Measurements from ENCODE around the gene RNF103. TPM values are rescaled to one million over a fixed set of nuclear protein-coding genes. Genes with fewer than 3 reads are reported as not detected.

RNF103 gene
- total and polyA plus RNA-seq, 2 of the 13 experiments (the other 11 are each of a cell fraction or from before 2014, with no cell fraction given), result 19.8 to 21.1 TPM

GRCh38 chr2:86622519-86623042 lies 1.1 kb downstream of the RNF103 start (continued):
- peak; percentile 3; the same call in 1 of the 2 replicates for TF ChIP-seq SAP130 (CRISPR knock-in tag; IDR thresholded peaks at IDR 0.05; ENCODE audit: low read depth)
- no peak for TF ChIP-seq ERF (CRISPR knock-in tag; IDR thresholded peaks at IDR 0.05)
- TF ChIP-seq HNF4A (CRISPR knock-in tag; IDR thresholded peaks at IDR 0.05), result 0 out of 2 replicates have a peak, but pooled peaks have one; percentile 8
- TF ChIP-seq ZFP90 (CRISPR knock-in tag; IDR thresholded peaks at IDR 0.05; ENCODE audit: borderline replicate concordance), result peak; percentile 28; the same call in 1 of the 2 replicates
- no peak for TF ChIP-seq ZNF546 (CRISPR knock-in tag; conservative IDR thresholded peaks at IDR 0.05)
- no peak for TF ChIP-seq TEAD2 (CRISPR knock-in tag; IDR thresholded peaks at IDR 0.05)
- TF ChIP-seq, protein P1, sequence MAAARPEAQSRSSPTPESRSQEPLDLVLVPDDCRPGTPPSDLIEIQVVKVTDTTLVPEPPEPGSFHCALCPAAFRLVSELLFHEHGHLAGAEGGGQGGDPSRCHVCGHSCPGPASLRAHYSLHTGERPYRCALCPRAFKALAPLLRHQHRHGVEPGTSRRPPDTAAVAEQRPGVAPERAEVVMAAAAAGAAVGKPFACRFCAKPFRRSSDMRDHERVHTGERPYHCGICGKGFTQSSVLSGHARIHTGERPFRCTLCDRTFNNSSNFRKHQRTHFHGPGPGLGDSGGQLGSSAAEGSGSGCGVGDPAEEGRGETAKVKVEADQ (CRISPR knock-in tag; IDR thresholded peaks at IDR 0.05; ENCODE audit: borderline replicate concordance), result no peak
- TF ChIP-seq, protein P2, sequence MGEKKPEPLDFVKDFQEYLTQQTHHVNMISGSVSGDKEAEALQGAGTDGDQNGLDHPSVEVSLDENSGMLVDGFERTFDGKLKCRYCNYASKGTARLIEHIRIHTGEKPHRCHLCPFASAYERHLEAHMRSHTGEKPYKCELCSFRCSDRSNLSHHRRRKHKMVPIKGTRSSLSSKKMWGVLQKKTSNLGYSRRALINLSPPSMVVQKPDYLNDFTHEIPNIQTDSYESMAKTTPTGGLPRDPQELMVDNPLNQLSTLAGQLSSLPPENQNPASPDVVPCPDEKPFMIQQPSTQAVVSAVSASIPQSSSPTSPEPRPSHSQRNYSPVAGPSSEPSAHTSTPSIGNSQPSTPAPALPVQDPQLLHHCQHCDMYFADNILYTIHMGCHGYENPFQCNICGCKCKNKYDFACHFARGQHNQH (CRISPR knock-in tag; IDR thresholded peaks at IDR 0.05), result no peak
- TF ChIP-seq HMGXB4 (CRISPR knock-in tag; IDR thresholded peaks at IDR 0.05; ENCODE audit: borderline replicate concordance in 1 of 2, low read depth in 1 of 2), result no peak
- no peak for TF ChIP-seq CSRNP2 (CRISPR knock-in tag; conservative IDR thresholded peaks at IDR 0.05; ENCODE audit: low read depth)
- no peak for TF ChIP-seq ZBTB8A (CRISPR knock-in tag; IDR thresholded peaks at IDR 0.05; ENCODE audit: borderline replicate concordance, low read depth)
- no peak for TF ChIP-seq FOXJ3 (CRISPR knock-in tag; IDR thresholded peaks at IDR 0.05; ENCODE audit: borderline replicate concordance)
- 0 out of 2 replicates have a peak, but pooled peaks have one; percentile 39 for TF ChIP-seq ZNF224 (CRISPR knock-in tag; IDR thresholded peaks at IDR 0.05)
- TF ChIP-seq HDAC1 (CRISPR knock-in tag; IDR thresholded peaks at IDR 0.05), result peak; percentile 37; the same call in 1 of the 2 replicates
- TF ChIP-seq CEBPB (IDR thresholded peaks at IDR 0.05; ENCODE audit: borderline replicate concordance, low read depth, low read length), result no peak
- no peak for TF ChIP-seq ARHGAP35 (CRISPR knock-in tag; IDR thresholded peaks at IDR 0.05; ENCODE audit: borderline replicate concordance)
- TF ChIP-seq, protein P3, sequence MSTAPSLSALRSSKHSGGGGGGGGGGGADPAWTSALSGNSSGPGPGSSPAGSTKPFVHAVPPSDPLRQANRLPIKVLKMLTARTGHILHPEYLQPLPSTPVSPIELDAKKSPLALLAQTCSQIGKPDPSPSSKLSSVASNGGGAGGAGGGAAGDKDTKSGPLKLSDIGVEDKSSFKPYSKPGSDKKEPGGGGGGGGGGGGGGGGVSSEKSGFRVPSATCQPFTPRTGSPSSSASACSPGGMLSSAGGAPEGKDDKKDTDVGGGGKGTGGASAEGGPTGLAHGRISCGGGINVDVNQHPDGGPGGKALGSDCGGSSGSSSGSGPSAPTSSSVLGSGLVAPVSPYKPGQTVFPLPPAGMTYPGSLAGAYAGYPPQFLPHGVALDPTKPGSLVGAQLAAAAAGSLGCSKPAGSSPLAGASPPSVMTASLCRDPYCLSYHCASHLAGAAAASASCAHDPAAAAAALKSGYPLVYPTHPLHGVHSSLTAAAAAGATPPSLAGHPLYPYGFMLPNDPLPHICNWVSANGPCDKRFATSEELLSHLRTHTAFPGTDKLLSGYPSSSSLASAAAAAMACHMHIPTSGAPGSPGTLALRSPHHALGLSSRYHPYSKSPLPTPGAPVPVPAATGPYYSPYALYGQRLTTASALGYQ (CRISPR knock-in tag; IDR thresholded peaks at IDR 0.05), result 0 out of 2 replicates have a peak, but pooled peaks have one; percentile 51
- no peak for TF ChIP-seq RBM39 (IDR thresholded peaks at IDR 0.05; ENCODE audit: low read depth, low read length, poor library complexity, severe bottlenecking)
- TF ChIP-seq ZBTB3 (CRISPR knock-in tag; IDR thresholded peaks at IDR 0.05; ENCODE audit: borderline replicate concordance, low read depth), result 0 out of 2 replicates have a peak, but pooled peaks have one; percentile 1
- TF ChIP-seq, protein P4, sequence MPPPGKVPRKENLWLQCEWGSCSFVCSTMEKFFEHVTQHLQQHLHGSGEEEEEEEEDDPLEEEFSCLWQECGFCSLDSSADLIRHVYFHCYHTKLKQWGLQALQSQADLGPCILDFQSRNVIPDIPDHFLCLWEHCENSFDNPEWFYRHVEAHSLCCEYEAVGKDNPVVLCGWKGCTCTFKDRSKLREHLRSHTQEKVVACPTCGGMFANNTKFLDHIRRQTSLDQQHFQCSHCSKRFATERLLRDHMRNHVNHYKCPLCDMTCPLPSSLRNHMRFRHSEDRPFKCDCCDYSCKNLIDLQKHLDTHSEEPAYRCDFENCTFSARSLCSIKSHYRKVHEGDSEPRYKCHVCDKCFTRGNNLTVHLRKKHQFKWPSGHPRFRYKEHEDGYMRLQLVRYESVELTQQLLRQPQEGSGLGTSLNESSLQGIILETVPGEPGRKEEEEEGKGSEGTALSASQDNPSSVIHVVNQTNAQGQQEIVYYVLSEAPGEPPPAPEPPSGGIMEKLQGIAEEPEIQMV (CRISPR knock-in tag; IDR thresholded peaks at IDR 0.05; ENCODE audit: low read depth), result no peak

All from HepG2 (cell line).